K562 (cell line): ENCODE data around the gene GABPB2. TPM values are rescaled to one million over a fixed set of nuclear protein-coding genes. Genes with fewer than 3 reads are reported as not detected.

Source experiments
- BRCA1 ChIP-seq, 2 experiments: fragments of 450-650 bp in 1 of 2; sonication (generic) in 1 of 2; formaldehyde crosslinking in 1 of 2; IDR thresholded peaks; 2 replicates each; pipeline versions ENCODE4 v1.5.0 to v1.6.1; 2017 to 2020; ENCODE audit warnings: mild to moderate bottlenecking in 1 of 2, missing genetic modification reagents in 1 of 2
- CBFA2T2 ChIP-seq: fragments of 450-650 bp; conservative IDR thresholded peaks from 2 replicates; pipeline ENCODE4 v1.6.1; 2017; ENCODE audit warnings: mild to moderate bottlenecking
- CREB5 ChIP-seq: fragments of 250-450 bp; sonication (Bioruptor Pico); IDR thresholded peaks from 2 replicates; pipeline ENCODE4 v1.5.0; 2020; ENCODE audit warnings: mild to moderate bottlenecking
- E2F5 ChIP-seq: sonication (generic); formaldehyde crosslinking; IDR thresholded peaks from 2 replicates; pipeline ENCODE4 v1.8.0; 2022; ENCODE audit warnings: mild to moderate bottlenecking, missing genetic modification reagents
- HNRNPUL1 ChIP-seq: fragments of 200-400 bp; formaldehyde crosslinking; IDR thresholded peaks from 2 replicates; pipeline ENCODE4 v1.6.1; 2017; ENCODE audit warnings: low read length
- NEUROD1 ChIP-seq: fragments of 150-350 bp; IDR thresholded peaks from 2 replicates; pipeline ENCODE4 v1.6.1; 2014; ENCODE audit warnings: borderline replicate concordance, low read length, low read depth; ENCODE audit not compliant: partially characterized antibody
- NONO ChIP-seq, 2 experiments: fragments of 200-400 bp in 1 of 2; fragments of 450-650 bp in 1 of 2; formaldehyde crosslinking in 1 of 2; IDR thresholded peaks; 2 replicates each; pipeline ENCODE4 v1.6.1; 2017; ENCODE audit warnings: low read depth in 2 of 2, mild to moderate bottlenecking in 2 of 2, moderate library complexity in 2 of 2, low read length in 1 of 2
- RB1 ChIP-seq: fragments of 450-650 bp; IDR thresholded peaks from 2 replicates; pipeline ENCODE4 v1.6.1; 2017; ENCODE audit warnings: low read depth, mild to moderate bottlenecking
- SRSF1 ChIP-seq: fragments of 200-400 bp; formaldehyde crosslinking; IDR thresholded peaks from 2 replicates; pipeline ENCODE4 v1.6.1; 2017; ENCODE audit warnings: mild to moderate bottlenecking, low read depth, low read length, moderate library complexity
- TFE3 ChIP-seq: fragments of 450-650 bp; formaldehyde crosslinking; IDR thresholded peaks from 2 replicates; pipeline ENCODE4 v1.4.0; 2020; ENCODE audit warnings: mild to moderate bottlenecking, mixed read lengths
- ZBTB40 ChIP-seq, 2 experiments: fragments of 450-650 bp in 1 of 2; sonication (generic) in 1 of 2; formaldehyde crosslinking in 1 of 2; IDR thresholded peaks; 2 replicates each; pipeline versions ENCODE4 v1.7.1 to v1.9.0; 2016 to 2022; ENCODE audit warnings: inconsistent platforms in 1 of 2, mild to moderate bottlenecking in 1 of 2, missing genetic modification reagents in 1 of 2
- ZNF699 ChIP-seq: fragments of 250-450 bp; sonication (Bioruptor Pico); IDR thresholded peaks from 2 replicates; pipeline ENCODE4 v1.8.0; 2021; ENCODE audit warnings: mild to moderate bottlenecking, moderate library complexity; ENCODE audit not compliant: insufficient replicate concordance
- polyA plus RNA-seq, 8 experiments: library from polyadenylated mRNA; depleted of rRNA in 4 of 8; stranded (reverse) in 5 of 8; unstranded in 3 of 8; fragments of >200 nt; fragmentation: Nextera tagmentation in 2 of 8; fragmentation: Illumina TruSeq in 1 of 8; extraction: Ambion mirVana in 2 of 8; extraction: Trizol in 1 of 8; gene quantifications; 2 replicates each; pipeline versions ENCODE4 v1.2.1 to v1.2.3, GENCODE V29; 2011 to 2014; ENCODE audit warnings: inconsistent platforms in 1 of 8, missing spikeins in 1 of 8
- total RNA-seq, 7 experiments: library from RNA; depleted of rRNA in 6 of 7; stranded (reverse); fragments of >200 nt in 6 of 7; fragmentation: Illumina TruSeq in 2 of 7; extraction: Trizol in 2 of 7; gene quantifications; 2 replicates each; pipeline versions ENCODE4 v1.2.1 to v1.2.3, GENCODE V29; 2011 to 2021; ENCODE audit warnings: low replicate concordance in 1 of 7

The GABPB2 gene
- total and polyA plus RNA-seq, 9 of the 15 experiments (the other 6 are each of a cell fraction or from before 2014, with no cell fraction given), result 2.2 to 13.3 (median 6.1) TPM

- no peak for TF ChIP-seq NONO (IDR thresholded peaks at IDR 0.05; ENCODE audit: low read depth in 2 of 2, low read length in 1 of 2)
- TF ChIP-seq CREB5 (CRISPR knock-in tag), result no peak
- TF ChIP-seq E2F5 (CRISPR knock-in tag), result 0 out of 2 replicates have a peak, but pooled peaks have one; percentile 15
- TF ChIP-seq RB1, result no peak
- TF ChIP-seq ZBTB40 (IDR thresholded peaks at IDR 0.05), result no peak
- TF ChIP-seq ZBTB40 (CRISPR knock-in tag; IDR thresholded peaks at IDR 0.05), result no peak
- TF ChIP-seq HNRNPUL1, result no peak
- no peak for TF ChIP-seq TFE3 (CRISPR knock-in tag)
- no peak for TF ChIP-seq SRSF1
- no peak for TF ChIP-seq NEUROD1
- TF ChIP-seq ZNF699, result no peak
- TF ChIP-seq BRCA1 (IDR thresholded peaks at IDR 0.05), result no peak
- TF ChIP-seq BRCA1 (CRISPR knock-in tag; IDR thresholded peaks at IDR 0.05), result no peak
- TF ChIP-seq CBFA2T2, result peak; percentile 76
These were observed 15.5 kb upstream of the GABPB2 start (continued) for GRCh38 chr1:151054971-151055547.
